ENCODE measurements around the gene SYT7.

Gene SYT7

DNA sequence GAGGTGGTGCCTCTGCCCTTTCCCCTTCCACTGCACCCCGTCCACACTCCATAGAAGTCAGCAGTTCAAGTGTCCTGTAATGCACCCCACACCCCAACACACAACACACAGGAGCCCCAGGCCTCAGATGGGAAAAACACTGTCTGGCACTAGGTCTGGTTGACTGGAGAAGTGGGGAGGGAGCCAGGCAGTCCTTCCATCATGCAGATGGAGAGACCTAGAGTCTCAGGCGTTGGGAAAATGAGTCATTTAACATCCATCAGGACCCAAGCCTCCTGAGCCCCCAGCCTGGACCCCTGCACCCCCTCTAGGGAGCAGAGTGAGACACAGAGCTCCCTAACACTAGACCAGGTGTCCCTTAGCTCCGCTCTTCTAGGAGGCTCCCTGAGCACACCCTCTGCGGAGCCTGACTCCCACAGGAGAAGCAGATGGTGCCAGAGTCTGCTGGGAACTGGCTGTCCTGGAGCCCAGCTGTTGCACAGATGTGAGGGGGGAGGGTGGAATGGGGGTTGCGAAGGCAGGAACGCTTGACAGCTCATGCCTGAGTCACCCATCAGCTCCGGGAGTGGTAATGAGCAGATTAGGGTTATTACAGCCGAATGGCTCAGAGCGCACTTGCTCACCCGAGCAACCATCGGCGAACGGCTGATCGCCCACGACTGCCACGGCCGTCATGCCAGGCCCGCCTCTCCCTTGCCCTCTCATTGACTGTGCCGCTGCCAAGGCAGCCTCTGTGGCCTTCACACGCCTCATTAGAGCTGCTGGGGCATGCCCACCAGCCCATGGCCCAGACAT is 22.1 kb upstream of the SYT7 start:
- DNase-seq, result no peak
- Histone ChIP-seq H3K9me3 (replicated peaks; ENCODE audit: insufficient read depth, low read length) (no peaks in the 10 kb centered on the region), H3K27me3 (replicated peaks; ENCODE audit: insufficient read depth, low read length) (peaks cover 86% of the 10 kb centered on the region), H4K20me1 (ENCODE audit: insufficient read depth, low read length) (no peaks in the 10 kb centered on the region), H3K27ac (ENCODE audit: low read length) (no peak overlapping the region), H3K9me2 (replicated peaks; ENCODE audit: insufficient read depth, low read length) (no peaks in the 10 kb centered on the region), H3K4me2 (ENCODE audit: low read depth, low read length) (no peak overlapping the region), H3K79me2 (ENCODE audit: low read length) (no peaks in the 10 kb centered on the region), H3K4me3 (ENCODE audit: low read length) (no peak overlapping the region), H3K4me1 (ENCODE audit: low read length) (no peaks in the 10 kb centered on the region), H3F3A (ENCODE audit: insufficient read depth, low read length) (no peaks in the 10 kb centered on the region), H3K36me3 (replicated peaks; ENCODE audit: insufficient read depth, low read length) (no peaks in the 10 kb centered on the region), H2AFZ (ENCODE audit: low read length) (no peak overlapping the region), H3K9ac (ENCODE audit: low read length) (no peak overlapping the region)
- TF ChIP-seq EZH2phosphoT487 (IDR thresholded peaks at IDR 0.05; ENCODE audit: low read length) (no peak), EZH2 (optimal IDR thresholded peaks at IDR 0.05; ENCODE audit: low read depth, low read length) (no peak)
- TF ChIP-seq, protein P1, sequence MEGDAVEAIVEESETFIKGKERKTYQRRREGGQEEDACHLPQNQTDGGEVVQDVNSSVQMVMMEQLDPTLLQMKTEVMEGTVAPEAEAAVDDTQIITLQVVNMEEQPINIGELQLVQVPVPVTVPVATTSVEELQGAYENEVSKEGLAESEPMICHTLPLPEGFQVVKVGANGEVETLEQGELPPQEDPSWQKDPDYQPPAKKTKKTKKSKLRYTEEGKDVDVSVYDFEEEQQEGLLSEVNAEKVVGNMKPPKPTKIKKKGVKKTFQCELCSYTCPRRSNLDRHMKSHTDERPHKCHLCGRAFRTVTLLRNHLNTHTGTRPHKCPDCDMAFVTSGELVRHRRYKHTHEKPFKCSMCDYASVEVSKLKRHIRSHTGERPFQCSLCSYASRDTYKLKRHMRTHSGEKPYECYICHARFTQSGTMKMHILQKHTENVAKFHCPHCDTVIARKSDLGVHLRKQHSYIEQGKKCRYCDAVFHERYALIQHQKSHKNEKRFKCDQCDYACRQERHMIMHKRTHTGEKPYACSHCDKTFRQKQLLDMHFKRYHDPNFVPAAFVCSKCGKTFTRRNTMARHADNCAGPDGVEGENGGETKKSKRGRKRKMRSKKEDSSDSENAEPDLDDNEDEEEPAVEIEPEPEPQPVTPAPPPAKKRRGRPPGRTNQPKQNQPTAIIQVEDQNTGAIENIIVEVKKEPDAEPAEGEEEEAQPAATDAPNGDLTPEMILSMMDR (IDR thresholded peaks at IDR 0.05; ENCODE audit: low read length), result no peak

DNA sequence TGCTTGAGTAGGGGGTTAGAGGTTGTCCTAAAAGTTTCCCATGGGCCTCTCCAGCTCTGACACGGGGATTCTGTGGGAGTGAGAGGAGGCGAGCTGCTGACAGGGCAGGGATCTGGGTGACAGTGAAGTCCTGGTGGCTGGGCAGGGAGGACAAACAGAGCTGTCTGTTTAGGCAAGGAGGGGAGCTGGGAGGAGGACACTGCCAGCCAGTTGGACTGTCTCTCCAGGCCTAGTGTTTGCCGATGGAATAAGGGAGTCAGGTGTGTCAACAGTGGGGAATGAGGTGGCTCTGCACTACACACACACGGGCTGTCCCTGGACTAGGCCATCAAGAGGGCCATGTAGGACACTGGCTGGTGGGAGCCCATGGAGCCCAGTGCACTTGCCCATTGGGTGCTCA is 20.6 kb upstream of the SYT7 start:
- no peak overlapping the region for H3K4me3 ChIP-seq (ENCODE audit: low read length)
- no peaks in the 10 kb centered on the region for H3K4me1 ChIP-seq (ENCODE audit: low read length)
- DNase-seq, result no peak
- peaks cover 87% of the 10 kb centered on the region for H3K27me3 ChIP-seq (replicated peaks; ENCODE audit: insufficient read depth, low read length)
- no peaks in the 10 kb centered on the region for H4K20me1 ChIP-seq (ENCODE audit: insufficient read depth, low read length)
- no peaks in the 10 kb centered on the region for H3K79me2 ChIP-seq (ENCODE audit: low read length)
- H3K4me2 ChIP-seq (ENCODE audit: low read depth, low read length), result no peak overlapping the region
- no peaks in the 10 kb centered on the region for H3F3A ChIP-seq (ENCODE audit: insufficient read depth, low read length)
- no peaks in the 10 kb centered on the region for H3K9me3 ChIP-seq (replicated peaks; ENCODE audit: insufficient read depth, low read length)
- H2AFZ ChIP-seq (ENCODE audit: low read length), result no peak overlapping the region
- H3K9ac ChIP-seq (ENCODE audit: low read length), result no peak overlapping the region
- H3K27ac ChIP-seq (ENCODE audit: low read length), result no peak overlapping the region
- TF ChIP-seq EZH2 (optimal IDR thresholded peaks at IDR 0.05; ENCODE audit: low read depth, low read length) (no peak), EZH2phosphoT487 (IDR thresholded peaks at IDR 0.05; ENCODE audit: low read length) (no peak)
- TF ChIP-seq, protein P1 (IDR thresholded peaks at IDR 0.05; ENCODE audit: low read length), result no peak
- no peaks in the 10 kb centered on the region for H3K36me3 ChIP-seq (replicated peaks; ENCODE audit: insufficient read depth, low read length)
- H3K9me2 ChIP-seq (replicated peaks; ENCODE audit: insufficient read depth, low read length), result no peaks in the 10 kb centered on the region

DNA sequence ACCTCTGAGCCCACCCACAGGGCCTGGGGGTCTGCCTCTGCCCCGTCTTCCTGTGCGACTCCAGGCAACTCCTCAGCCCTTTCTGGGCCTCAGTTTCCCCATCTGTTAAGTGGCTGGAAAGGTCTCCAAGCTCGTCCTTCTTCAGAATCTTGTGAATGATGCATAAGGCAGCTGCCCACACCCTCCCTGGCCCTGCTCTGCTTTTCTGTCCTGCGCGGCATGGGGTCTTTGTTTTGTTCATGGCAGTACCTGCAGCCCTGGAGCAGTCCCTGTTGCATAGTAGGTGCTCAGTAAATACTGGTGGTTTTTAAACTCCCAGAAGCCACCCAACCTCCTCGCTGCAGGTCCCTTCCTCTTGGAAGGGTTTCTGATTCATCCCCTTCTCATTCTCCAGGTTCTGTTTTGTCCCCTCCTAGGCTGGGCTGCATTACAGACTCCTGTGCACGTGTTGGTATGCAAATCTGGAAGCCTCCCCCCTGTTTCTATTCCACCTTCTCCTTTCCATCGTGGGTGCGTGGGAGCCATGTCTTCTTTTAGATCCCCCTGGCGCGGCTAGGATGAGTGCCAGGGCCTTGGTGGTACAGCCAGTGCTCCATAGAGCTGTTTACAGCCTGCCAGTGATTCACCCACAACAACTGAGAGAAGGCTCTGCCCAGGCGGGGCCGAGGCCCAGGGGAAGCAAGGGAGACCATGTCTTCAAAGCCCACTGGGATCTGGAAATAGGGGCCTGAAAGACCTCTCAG is 19.3 kb upstream of the SYT7 start:
- no peak overlapping the region for H2AFZ ChIP-seq (ENCODE audit: low read length)
- no peak overlapping the region for H3K4me3 ChIP-seq (ENCODE audit: low read length)
- no peaks in the 10 kb centered on the region for H3K4me1 ChIP-seq (ENCODE audit: low read length)
- no peak for DNase-seq
- H3K9ac ChIP-seq (ENCODE audit: low read length), result no peak overlapping the region
- H3K4me2 ChIP-seq (ENCODE audit: low read depth, low read length), result no peak overlapping the region
- no peak for TF ChIP-seq EZH2phosphoT487 (IDR thresholded peaks at IDR 0.05; ENCODE audit: low read length)
- TF ChIP-seq, protein P1 (IDR thresholded peaks at IDR 0.05; ENCODE audit: low read length), result no peak
- no peak for TF ChIP-seq EZH2 (optimal IDR thresholded peaks at IDR 0.05; ENCODE audit: low read depth, low read length)
- no peaks in the 10 kb centered on the region for H3K79me2 ChIP-seq (ENCODE audit: low read length)
- no peak overlapping the region for H3K27ac ChIP-seq (ENCODE audit: low read length)
- H3K36me3 ChIP-seq (replicated peaks; ENCODE audit: insufficient read depth, low read length), result no peaks in the 10 kb centered on the region
- H3K27me3 ChIP-seq (replicated peaks; ENCODE audit: insufficient read depth, low read length), result peaks cover 87% of the 10 kb centered on the region
- no peaks in the 10 kb centered on the region for H3K9me3 ChIP-seq (replicated peaks; ENCODE audit: insufficient read depth, low read length)
- H3K9me2 ChIP-seq (replicated peaks; ENCODE audit: insufficient read depth, low read length), result no peaks in the 10 kb centered on the region
- no peaks in the 10 kb centered on the region for H4K20me1 ChIP-seq (ENCODE audit: insufficient read depth, low read length)
- no peaks in the 10 kb centered on the region for H3F3A ChIP-seq (ENCODE audit: insufficient read depth, low read length)

Data from MM.1S (cell line).